ENCODE measurements around the gene TBX5.

Gene TBX5

GRCh38 chr12:114420182-114420943 lies 14.4 kb upstream of the TBX5 start:
- no peak for DNase-seq (ENCODE audit: low read depth, low spot score)
- H3K27ac ChIP-seq: no peak overlapping the region

GRCh38 chr12:114416028-114416427 lies 10.1 kb upstream of the TBX5 start:
- H3K9ac ChIP-seq (ENCODE audit: insufficient read length): no peak overlapping the region
- H3K9me3 ChIP-seq (ENCODE audit: low read depth, low read length): no peaks in the 10 kb centered on the region
- H3K4me3 ChIP-seq: no peak overlapping the region
- no peak for DNase-seq (ENCODE audit: low read depth, low spot score)
- H3K36me3 ChIP-seq (ENCODE audit: insufficient read depth, low read length): no peaks in the 10 kb centered on the region
- no peak overlapping the region for H3K27ac ChIP-seq
- TF ChIP-seq EZH2 (IDR thresholded peaks at IDR 0.05) (no peak), FOXP2 (optimal IDR thresholded peaks at IDR 0.05; ENCODE audit: control extremely low read depth, extremely low read length, insufficient read depth) (no peak), POLR2AphosphoS5 (IDR thresholded peaks at IDR 0.05; ENCODE audit: borderline replicate concordance, low read depth, low read length) (no peak)

More at GRCh38 chr12:114420182-114420943, 14.4 kb upstream of the TBX5 start:
- H3K9ac ChIP-seq (ENCODE audit: insufficient read length): no peak overlapping the region
- no peak for TF ChIP-seq FOXP2 (optimal IDR thresholded peaks at IDR 0.05; ENCODE audit: control extremely low read depth, extremely low read length, insufficient read depth)
- TF ChIP-seq POLR2AphosphoS5 (IDR thresholded peaks at IDR 0.05; ENCODE audit: borderline replicate concordance, low read depth, low read length): no peak
- TF ChIP-seq EZH2 (IDR thresholded peaks at IDR 0.05): no peak
- no peak overlapping the region for H3K4me3 ChIP-seq
- no peaks in the 10 kb centered on the region for H3K9me3 ChIP-seq (ENCODE audit: low read depth, low read length)
- H3K36me3 ChIP-seq (ENCODE audit: insufficient read depth, low read length): no peaks in the 10 kb centered on the region

DNA sequence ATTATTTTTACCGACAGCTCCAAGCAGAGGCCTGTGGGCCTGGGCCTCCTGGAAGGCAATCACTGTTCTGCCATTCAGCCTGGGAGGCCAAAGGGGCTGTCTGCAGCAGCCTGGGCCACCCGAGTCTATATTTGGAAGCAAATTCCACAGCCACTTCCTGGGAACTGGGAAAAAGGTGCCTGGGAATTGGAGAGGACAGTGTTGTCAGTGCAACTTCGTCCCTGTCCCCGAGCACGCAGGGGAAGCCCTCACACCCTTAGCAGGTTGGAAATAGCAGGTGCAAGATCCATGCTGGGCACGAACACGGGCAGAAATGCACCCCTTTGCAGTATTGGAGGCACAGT lies 9.6 kb upstream of the TBX5 start:
- Histone ChIP-seq H3K9ac (ENCODE audit: insufficient read length) (no peak overlapping the region), H3K36me3 (ENCODE audit: insufficient read depth, low read length) (no peaks in the 10 kb centered on the region), H3K9me3 (ENCODE audit: low read depth, low read length) (no peaks in the 10 kb centered on the region), H3K27ac (no peak overlapping the region), H3K4me3 (no peak overlapping the region)
- DNase-seq (ENCODE audit: low read depth, low spot score): no peak
- TF ChIP-seq POLR2AphosphoS5 (IDR thresholded peaks at IDR 0.05; ENCODE audit: borderline replicate concordance, low read depth, low read length): no peak
- TF ChIP-seq FOXP2 (optimal IDR thresholded peaks at IDR 0.05; ENCODE audit: control extremely low read depth, extremely low read length, insufficient read depth): no peak
- no peak for TF ChIP-seq EZH2 (IDR thresholded peaks at IDR 0.05)

DNA sequence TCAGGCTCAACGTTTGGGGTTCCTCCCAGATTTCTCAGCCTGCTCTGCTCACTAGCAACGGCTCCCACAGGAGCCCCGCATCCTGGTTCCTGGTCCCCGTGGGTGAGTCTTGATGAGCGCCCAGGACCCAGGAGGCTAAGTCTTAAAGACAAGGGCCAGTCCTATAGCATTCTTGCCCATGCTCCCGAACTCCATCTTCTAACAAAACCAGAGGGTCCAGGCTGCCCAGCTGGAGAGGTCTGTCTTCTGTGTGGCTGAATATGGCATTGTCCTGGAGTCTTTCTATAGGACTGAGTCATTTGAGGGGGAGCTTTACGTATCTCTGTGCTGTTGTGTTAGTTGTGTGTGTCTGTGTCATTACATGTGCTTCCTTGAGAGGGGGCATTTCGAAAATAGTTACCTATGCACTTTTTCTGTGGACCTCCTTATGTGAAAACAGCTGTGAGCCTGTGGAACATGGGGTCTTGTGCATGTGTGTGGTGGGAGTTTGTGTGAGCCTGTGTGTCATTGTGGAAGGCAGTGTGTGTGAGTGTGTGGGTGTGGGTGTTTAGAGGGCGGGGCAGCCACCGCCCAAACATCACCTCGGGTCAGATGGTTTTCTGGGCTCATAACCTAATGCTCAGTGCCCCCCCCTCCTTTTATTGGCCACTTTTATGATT lies 9.1 kb upstream of the TBX5 start:
- Histone ChIP-seq H3K4me3 (no peak overlapping the region), H3K27ac (no peak overlapping the region), H3K36me3 (ENCODE audit: insufficient read depth, low read length) (no peaks in the 10 kb centered on the region), H3K9ac (ENCODE audit: insufficient read length) (no peak overlapping the region), H3K9me3 (ENCODE audit: low read depth, low read length) (no peaks in the 10 kb centered on the region)
- TF ChIP-seq FOXP2 (optimal IDR thresholded peaks at IDR 0.05; ENCODE audit: control extremely low read depth, extremely low read length, insufficient read depth) (no peak), POLR2AphosphoS5 (IDR thresholded peaks at IDR 0.05; ENCODE audit: borderline replicate concordance, low read depth, low read length) (no peak), EZH2 (IDR thresholded peaks at IDR 0.05) (no peak)
- no peak for DNase-seq (ENCODE audit: low read depth, low spot score)

GRCh38 chr12:114414031-114414865 lies 8.3 kb upstream of the TBX5 start:
- H3K9me3 ChIP-seq (ENCODE audit: low read depth, low read length): no peaks in the 10 kb centered on the region
- H3K4me3 ChIP-seq: no peak overlapping the region
- H3K36me3 ChIP-seq (ENCODE audit: insufficient read depth, low read length): no peaks in the 10 kb centered on the region
- TF ChIP-seq FOXP2 (optimal IDR thresholded peaks at IDR 0.05; ENCODE audit: control extremely low read depth, extremely low read length, insufficient read depth) (no peak), POLR2AphosphoS5 (IDR thresholded peaks at IDR 0.05; ENCODE audit: borderline replicate concordance, low read depth, low read length) (no peak), EZH2 (IDR thresholded peaks at IDR 0.05) (no peak)
- H3K27ac ChIP-seq: no peak overlapping the region
- no peak overlapping the region for H3K9ac ChIP-seq (ENCODE audit: insufficient read length)
- DNase-seq (ENCODE audit: low read depth, low spot score): no peak

DNA sequence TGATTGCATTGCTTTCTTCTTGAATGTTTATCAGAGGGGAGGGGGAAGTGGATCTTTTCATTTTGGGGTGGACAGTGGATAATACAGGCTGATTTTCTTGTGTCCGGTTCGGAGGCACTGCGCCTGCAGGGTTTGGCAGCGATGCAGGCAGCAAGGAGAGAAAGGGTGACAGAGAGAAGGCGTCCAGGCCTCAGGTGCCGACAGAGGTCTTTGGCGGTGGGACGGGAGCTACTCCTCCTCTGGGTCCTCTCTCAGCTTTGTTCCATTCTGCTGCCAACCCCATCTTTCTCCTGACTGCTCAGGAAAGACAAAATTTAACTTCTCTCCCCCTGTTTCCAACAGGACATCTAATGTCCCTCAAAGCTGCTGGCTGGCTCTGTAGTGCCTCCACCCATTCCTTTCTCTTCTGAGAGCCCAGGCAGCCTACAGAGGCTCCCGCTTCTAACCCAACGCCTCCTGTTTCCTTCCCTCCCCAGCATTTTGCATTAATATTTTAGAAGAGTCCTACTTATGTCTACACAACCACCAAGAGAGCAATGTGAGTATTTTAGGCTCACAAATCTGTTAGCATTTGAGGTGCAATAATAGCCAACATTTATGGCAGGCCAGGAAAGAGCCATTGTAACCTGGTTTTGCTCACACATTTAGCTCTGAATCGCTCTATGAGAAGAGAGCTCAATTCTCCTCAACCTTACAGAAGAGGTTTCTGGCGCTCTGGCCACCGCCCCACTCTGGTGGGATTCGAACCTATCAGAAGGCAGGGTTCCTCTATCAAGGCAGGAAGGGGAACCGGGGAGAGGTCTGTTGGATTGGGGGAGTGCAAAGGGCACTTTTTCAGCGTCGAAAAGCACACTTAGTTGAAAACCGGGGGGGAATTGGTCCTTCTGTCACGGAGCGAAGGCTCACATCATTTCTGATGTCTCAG lies 7.1 kb upstream of the TBX5 start:
- DNase-seq (ENCODE audit: low read depth, low spot score): no peak
- Histone ChIP-seq H3K4me3 (no peak overlapping the region), H3K9me3 (ENCODE audit: low read depth, low read length) (no peaks in the 10 kb centered on the region), H3K36me3 (ENCODE audit: insufficient read depth, low read length) (no peaks in the 10 kb centered on the region), H3K27ac (no peak overlapping the region), H3K9ac (ENCODE audit: insufficient read length) (no peak overlapping the region)
- TF ChIP-seq POLR2AphosphoS5 (IDR thresholded peaks at IDR 0.05; ENCODE audit: borderline replicate concordance, low read depth, low read length) (no peak), EZH2 (IDR thresholded peaks at IDR 0.05) (no peak), FOXP2 (optimal IDR thresholded peaks at IDR 0.05; ENCODE audit: control extremely low read depth, extremely low read length, insufficient read depth) (no peak)

- Histone ChIP-seq H3K4me3 (no peak overlapping the region), H3K36me3 (ENCODE audit: insufficient read depth, low read length) (no peaks in the 10 kb centered on the region), H3K9ac (ENCODE audit: insufficient read length) (no peak overlapping the region), H3K27ac (no peak overlapping the region), H3K9me3 (ENCODE audit: low read depth, low read length) (no peaks in the 10 kb centered on the region)
- TF ChIP-seq EZH2 (IDR thresholded peaks at IDR 0.05) (no peak), POLR2AphosphoS5 (IDR thresholded peaks at IDR 0.05; ENCODE audit: borderline replicate concordance, low read depth, low read length) (no peak), FOXP2 (optimal IDR thresholded peaks at IDR 0.05; ENCODE audit: control extremely low read depth, extremely low read length, insufficient read depth) (no peak)
- DNase-seq (ENCODE audit: low read depth, low spot score): no peak
Measured at GRCh38 chr12:114412307-114412706, 6.4 kb upstream of the TBX5 start.
